Measurements from ENCODE around the gene CAMK1D.

CAMK1D gene

DNA sequence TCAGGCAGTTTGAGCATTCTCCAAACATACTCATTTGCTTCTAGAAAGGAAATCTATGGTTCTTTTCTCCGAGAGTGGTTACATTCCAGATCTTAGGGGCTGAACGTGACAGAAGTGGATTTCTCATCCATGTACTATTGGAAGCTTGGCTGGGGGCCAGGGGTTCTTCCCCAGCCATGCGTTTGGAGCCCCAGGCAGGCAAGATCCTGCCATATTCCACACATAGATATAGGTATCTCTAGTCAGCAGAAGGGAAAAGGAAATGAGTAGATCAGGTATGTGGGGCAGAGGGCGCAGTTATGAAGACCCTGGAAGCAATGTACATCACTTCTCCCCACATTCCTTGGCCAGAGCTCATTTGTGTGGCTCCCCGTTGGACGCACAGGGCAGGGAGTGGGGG is 352.3 kb downstream of the CAMK1D start:
- DNase-seq (ENCODE audit: low read depth): no peak
- TF ChIP-seq, protein P1, sequence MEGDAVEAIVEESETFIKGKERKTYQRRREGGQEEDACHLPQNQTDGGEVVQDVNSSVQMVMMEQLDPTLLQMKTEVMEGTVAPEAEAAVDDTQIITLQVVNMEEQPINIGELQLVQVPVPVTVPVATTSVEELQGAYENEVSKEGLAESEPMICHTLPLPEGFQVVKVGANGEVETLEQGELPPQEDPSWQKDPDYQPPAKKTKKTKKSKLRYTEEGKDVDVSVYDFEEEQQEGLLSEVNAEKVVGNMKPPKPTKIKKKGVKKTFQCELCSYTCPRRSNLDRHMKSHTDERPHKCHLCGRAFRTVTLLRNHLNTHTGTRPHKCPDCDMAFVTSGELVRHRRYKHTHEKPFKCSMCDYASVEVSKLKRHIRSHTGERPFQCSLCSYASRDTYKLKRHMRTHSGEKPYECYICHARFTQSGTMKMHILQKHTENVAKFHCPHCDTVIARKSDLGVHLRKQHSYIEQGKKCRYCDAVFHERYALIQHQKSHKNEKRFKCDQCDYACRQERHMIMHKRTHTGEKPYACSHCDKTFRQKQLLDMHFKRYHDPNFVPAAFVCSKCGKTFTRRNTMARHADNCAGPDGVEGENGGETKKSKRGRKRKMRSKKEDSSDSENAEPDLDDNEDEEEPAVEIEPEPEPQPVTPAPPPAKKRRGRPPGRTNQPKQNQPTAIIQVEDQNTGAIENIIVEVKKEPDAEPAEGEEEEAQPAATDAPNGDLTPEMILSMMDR (IDR thresholded peaks at IDR 0.05; ENCODE audit: low read depth, low read length, missing control alignments): no peak
- no peak overlapping the region for H3K4me3 ChIP-seq (ENCODE audit: low read depth, low read length)

- TF ChIP-seq, protein P1 (IDR thresholded peaks at IDR 0.05; ENCODE audit: low read depth, low read length, missing control alignments): no peak
- no peak overlapping the region for H3K4me3 ChIP-seq (ENCODE audit: low read depth, low read length)
- DNase-seq (ENCODE audit: low read depth): no peak
Observed at GRCh38 chr10:12702215-12702770, 352.9 kb downstream of the CAMK1D start.

DNA sequence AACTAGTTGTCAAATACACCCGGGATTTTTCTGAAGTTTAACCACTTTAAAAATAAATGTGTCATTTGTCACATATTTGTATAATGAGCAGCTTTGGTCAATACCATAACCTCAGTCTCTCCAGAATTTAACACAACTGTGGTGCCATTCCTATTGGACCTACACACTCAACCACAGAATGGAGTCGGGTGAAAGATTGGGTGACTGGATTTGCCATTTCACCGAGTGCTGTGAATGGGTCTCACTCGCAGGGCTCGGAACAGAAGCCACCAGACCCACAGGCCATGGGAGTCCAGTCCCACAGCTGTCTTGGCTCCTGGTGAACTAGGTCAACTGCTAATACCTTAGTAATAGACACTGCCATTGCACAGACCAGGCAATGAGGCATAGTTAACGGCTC is 353.8 kb downstream of the CAMK1D start:
- TF ChIP-seq, protein P1 (IDR thresholded peaks at IDR 0.05; ENCODE audit: low read depth, low read length, missing control alignments): no peak

GRCh38 chr10:12703813-12704212 is 354.5 kb downstream of the CAMK1D start:
- H3K4me3 ChIP-seq (ENCODE audit: low read depth, low read length): no peak overlapping the region
- TF ChIP-seq, protein P1 (IDR thresholded peaks at IDR 0.05; ENCODE audit: low read depth, low read length, missing control alignments): no peak
- no peak for DNase-seq (ENCODE audit: low read depth)

More for the DNA sequence above, 353.8 kb downstream of the CAMK1D start:
- H3K4me3 ChIP-seq (ENCODE audit: low read depth, low read length): no peak overlapping the region
- no peak for DNase-seq (ENCODE audit: low read depth)

DNA sequence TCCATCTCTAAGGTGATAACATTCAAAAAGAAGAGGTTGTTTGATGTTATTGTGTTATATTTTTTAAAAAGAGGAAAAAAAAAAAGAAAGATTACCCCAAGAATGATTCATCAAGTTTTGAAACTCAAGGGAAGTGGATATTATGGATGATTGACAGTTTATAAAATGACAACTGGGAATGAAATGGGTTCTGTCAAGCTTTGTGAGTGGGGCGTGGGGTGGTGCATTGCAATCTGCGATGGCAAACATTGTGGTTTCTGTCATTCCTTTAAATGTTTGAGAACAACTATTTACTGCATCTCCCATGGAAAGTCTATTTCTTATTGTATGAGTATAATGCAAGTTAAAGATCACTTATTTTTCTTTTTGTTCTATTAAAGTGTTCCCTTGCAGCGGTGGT is 355.1 kb downstream of the CAMK1D start:
- no peak for DNase-seq (ENCODE audit: low read depth)
- TF ChIP-seq, protein P1 (IDR thresholded peaks at IDR 0.05; ENCODE audit: low read depth, low read length, missing control alignments): no peak

GRCh38 chr10:12705943-12706342 is 356.6 kb downstream of the CAMK1D start:
- DNase-seq (ENCODE audit: low read depth): no peak
- no peak overlapping the region for H3K4me3 ChIP-seq (ENCODE audit: low read depth, low read length)
- TF ChIP-seq, protein P1 (IDR thresholded peaks at IDR 0.05; ENCODE audit: low read depth, low read length, missing control alignments): no peak

More for the DNA sequence above, 355.1 kb downstream of the CAMK1D start:
- no peak overlapping the region for H3K4me3 ChIP-seq (ENCODE audit: low read depth, low read length)

DNA sequence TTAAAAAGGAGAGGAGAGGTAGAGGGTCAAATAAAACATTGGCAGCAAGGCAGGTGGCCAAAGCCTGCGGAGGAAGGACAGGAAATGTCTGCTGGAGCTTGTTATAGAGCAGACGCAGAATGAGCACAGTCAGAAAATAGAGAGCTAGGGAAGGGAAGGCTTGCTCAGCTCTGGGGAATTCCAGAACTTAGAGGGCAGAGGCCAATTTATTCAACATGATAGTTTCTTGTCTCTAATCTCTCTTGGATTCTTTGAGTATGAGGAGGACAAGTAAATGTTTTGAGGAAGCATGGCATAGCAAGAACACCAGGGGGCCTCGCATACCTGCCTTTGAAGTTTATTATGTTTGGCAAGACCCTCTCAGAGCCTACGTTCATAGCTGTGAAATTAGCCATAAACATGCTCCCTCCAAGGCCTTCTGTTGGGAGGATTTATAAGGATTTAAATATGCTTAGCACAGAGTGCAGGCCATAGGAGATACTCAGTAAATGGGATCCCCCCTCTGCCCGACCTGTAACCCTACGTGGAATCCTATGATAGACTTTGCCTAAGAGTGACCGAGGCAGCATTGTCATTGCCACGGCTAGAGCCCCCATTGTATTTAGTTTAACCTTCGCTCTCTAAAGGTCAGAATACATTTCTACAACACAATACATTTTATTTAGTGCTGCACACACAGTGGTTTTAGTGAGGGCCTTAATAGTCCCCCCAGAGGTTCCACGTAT is 358.3 kb downstream of the CAMK1D start:
- TF ChIP-seq, protein P1 (IDR thresholded peaks at IDR 0.05; ENCODE audit: low read depth, low read length, missing control alignments): peak; percentile 46
- no peak overlapping the region for H3K4me3 ChIP-seq (ENCODE audit: low read depth, low read length)
- DNase-seq (ENCODE audit: low read depth): no peak
